BJ (cell line): ENCODE data around the gene RPS5. TPM values are rescaled to one million over a fixed set of nuclear protein-coding genes. Genes with fewer than 3 reads are reported as not detected.

Experiments used
- CTCF ChIA-PET: fragments of 350-600 bp; formaldehyde crosslinking; extraction: SDS; loops from one replicate; lab custom pipeline; 2021; ENCODE audit warnings: antibody characterized with exemption, inconsistent platforms; lab: Yijun Ruan, JAX
- POLR2A ChIA-PET: fragments of 300-600 bp; sonication (Branson Sonifier 250); formaldehyde crosslinking; extraction: SDS; loops from one replicate; lab custom pipeline; 2021; ENCODE audit warnings: antibody characterized with exemption; lab: Charles Lee
- DNase-seq: peaks from one replicate; pipeline ENCODE4 v3.0.0-alpha.2; 2011; ENCODE audit warnings: low read depth
- H3K27me3 ChIP-seq: 2 replicates; pipeline ENCODE4 v1.6.0; 2011; ENCODE audit warnings: low read length; ENCODE audit not compliant: control insufficient read depth, insufficient read depth
- H3K36me3 ChIP-seq: 2 replicates; pipeline ENCODE4 v1.5.1; 2011; ENCODE audit warnings: low read length; ENCODE audit not compliant: control insufficient read depth, insufficient read depth
- H3K4me3 ChIP-seq: 2 replicates; pipeline ENCODE4 v1.5.1; 2011; ENCODE audit warnings: low read depth, mild to moderate bottlenecking, control low read depth, low read length
- polyA plus RNA-seq: library from polyadenylated mRNA; depleted of rRNA; stranded (reverse); fragments of >200 nt; gene quantifications from 2 replicates; pipeline ENCODE4 v1.2.3, GENCODE V29; 2011
- TF ChIP-seq, protein P1 (sequence below): IDR thresholded peaks from 2 replicates; pipeline ENCODE4 v1.5.1; 2011; ENCODE audit warnings: low read depth, mild to moderate bottlenecking, control low read depth, inconsistent platforms, low read length, moderate library complexity; ENCODE audit not compliant: insufficient read depth

RPS5 gene
- polyA plus RNA-seq, 1 experiment, result 3,326 TPM

GRCh38 chr19:58381460-58382212 lies 5.4 kb upstream of the RPS5 start:
- CTCF ChIA-PET, result interaction anchor here (0.6 kb wide), 1 partner anchor 169 kb away, joined by 3 read pairs; no protein-coding TSS in a partner anchor
- peak overlapping the region; percentile 62 for H3K4me3 ChIP-seq
- H3K27me3 ChIP-seq, result no peaks in the 10 kb centered on the region
- TF ChIP-seq, protein P1, sequence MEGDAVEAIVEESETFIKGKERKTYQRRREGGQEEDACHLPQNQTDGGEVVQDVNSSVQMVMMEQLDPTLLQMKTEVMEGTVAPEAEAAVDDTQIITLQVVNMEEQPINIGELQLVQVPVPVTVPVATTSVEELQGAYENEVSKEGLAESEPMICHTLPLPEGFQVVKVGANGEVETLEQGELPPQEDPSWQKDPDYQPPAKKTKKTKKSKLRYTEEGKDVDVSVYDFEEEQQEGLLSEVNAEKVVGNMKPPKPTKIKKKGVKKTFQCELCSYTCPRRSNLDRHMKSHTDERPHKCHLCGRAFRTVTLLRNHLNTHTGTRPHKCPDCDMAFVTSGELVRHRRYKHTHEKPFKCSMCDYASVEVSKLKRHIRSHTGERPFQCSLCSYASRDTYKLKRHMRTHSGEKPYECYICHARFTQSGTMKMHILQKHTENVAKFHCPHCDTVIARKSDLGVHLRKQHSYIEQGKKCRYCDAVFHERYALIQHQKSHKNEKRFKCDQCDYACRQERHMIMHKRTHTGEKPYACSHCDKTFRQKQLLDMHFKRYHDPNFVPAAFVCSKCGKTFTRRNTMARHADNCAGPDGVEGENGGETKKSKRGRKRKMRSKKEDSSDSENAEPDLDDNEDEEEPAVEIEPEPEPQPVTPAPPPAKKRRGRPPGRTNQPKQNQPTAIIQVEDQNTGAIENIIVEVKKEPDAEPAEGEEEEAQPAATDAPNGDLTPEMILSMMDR, result no peak
- no peaks in the 10 kb centered on the region for H3K36me3 ChIP-seq
- POLR2A ChIA-PET, result interaction anchor here (0.7 kb wide), 1 partner anchor 25 kb away, joined by 3 read pairs; no protein-coding TSS in a partner anchor
- no peak for DNase-seq

DNA sequence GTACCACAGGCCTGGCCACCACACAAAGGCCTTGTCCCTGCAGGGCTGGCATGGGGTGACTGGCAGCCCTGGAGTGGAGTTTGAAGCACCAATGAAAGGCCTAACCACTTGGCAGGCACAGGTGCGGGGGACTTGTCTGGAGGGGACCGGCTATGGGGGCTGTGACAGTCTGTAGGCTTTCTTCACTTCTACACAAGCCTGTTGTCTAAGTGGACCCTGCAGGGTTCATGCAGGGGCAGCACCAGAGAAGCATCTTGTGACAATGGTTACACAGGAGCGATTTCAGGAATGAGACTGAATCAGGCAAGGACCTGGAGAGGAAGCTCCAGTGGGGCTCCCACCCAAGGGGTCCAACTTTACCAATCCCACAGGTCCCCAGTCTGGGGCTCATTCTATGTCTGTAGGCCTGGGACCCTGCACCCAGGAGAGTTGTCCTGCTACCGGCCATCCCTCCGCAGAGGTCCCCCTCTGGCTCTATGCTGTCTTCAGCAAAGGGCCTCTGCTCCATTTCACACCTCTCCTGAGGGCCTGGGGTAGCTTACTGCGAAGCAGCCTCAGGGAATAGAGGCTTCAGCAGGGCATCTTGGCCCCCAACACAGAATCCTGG lies 4.0 kb upstream of the RPS5 start:
- ChIA-PET CTCF (no interaction called here), POLR2A (interaction anchor here (0.7 kb wide), 1 partner anchor 20 kb away, joined by 9 read pairs; the partner anchor contains the start of gene ZNF497)
- no peak overlapping the region for H3K4me3 ChIP-seq
- no peaks in the 10 kb centered on the region for H3K27me3 ChIP-seq
- TF ChIP-seq, protein P1, result no peak
- no peaks in the 10 kb centered on the region for H3K36me3 ChIP-seq
- DNase-seq, result no peak

- ChIA-PET CTCF (no interaction called here), POLR2A (no interaction called here)
- no peaks in the 10 kb centered on the region for H3K27me3 ChIP-seq
- no peak overlapping the region for H3K4me3 ChIP-seq
- H3K36me3 ChIP-seq, result peaks cover 2% of the 10 kb centered on the region
- TF ChIP-seq, protein P1, result no peak
- no peak for DNase-seq
Measured at GRCh38 chr19:58385313-58385890, 1.7 kb upstream of the RPS5 start.

GRCh38 chr19:58385891-58386575 lies 1.0 kb upstream of the RPS5 start:
- ChIA-PET POLR2A (no interaction called here), CTCF (no interaction called here)
- no peak for DNase-seq
- Histone ChIP-seq H3K4me3 (peak overlapping the region; percentile 62), H3K36me3 (peaks cover 3% of the 10 kb centered on the region), H3K27me3 (no peaks in the 10 kb centered on the region)
- TF ChIP-seq, protein P1, result no peak
